HCT116 (cell line): ENCODE results near the gene CFB. TPM values are rescaled to one million over a fixed set of nuclear protein-coding genes. Genes with fewer than 3 reads are reported as not detected.
"Not testable (repeated sequence)": the region's sequence is repeated elsewhere in the genome, so short reads cannot be mapped to it uniquely, and the experiment has no call there.

Source experiments
- ATAC-seq: fragments of 200-7000 bp; cut with Tn5 transposase; 2 replicates; pipeline ENCODE4 v1.9.1; 2020; ENCODE audit warnings: mild to moderate bottlenecking, moderate library complexity
- BruUV-seq: library from RNA; stranded (reverse); fragments of 400-500 nt; replicated peaks from 2 replicates; lab custom pipeline; 2021; lab: Mats Ljungman, UMichigan
- CTCF ChIA-PET: fragments of 300-600 bp; sonication (Branson Sonifier 250); formaldehyde crosslinking; loops from one replicate; lab custom pipeline; 2021; ENCODE audit warnings: antibody characterized with exemption; lab: Charles Lee
- POLR2A ChIA-PET: fragments of 300-600, 350-600 bp; sonication (Branson Sonifier 250); formaldehyde crosslinking; loops from one replicate; lab custom pipeline; 2021; ENCODE audit warnings: antibody characterized with exemption; lab: Charles Lee
- RAD21 ChIA-PET, 2 experiments: fragments of 300-600 bp; sonication (Branson Sonifier 250); formaldehyde crosslinking; loops; one replicate each; lab custom pipeline; 2023; ENCODE audit warnings: low total read pairs in 2 of 2; ENCODE audit not compliant: uncharacterized antibody in 2 of 2, unreplicated experiment in 2 of 2, low non-redundant PET in 1 of 2; lab: Charles Lee
- DNase-seq: peaks from one replicate; pipeline ENCODE4 v3.0.0-alpha.2; 2010; ENCODE audit warnings: low read depth, low spot score
- H2AFZ ChIP-seq: fragments of 200-600 bp; shearing (Covaris generic), sonication (generic); 2 replicates; pipeline ENCODE4 v1.6.1; 2017; ENCODE audit warnings: low read depth, mixed run types, mixed read lengths, antibody characterized with exemption, low read length; ENCODE audit not compliant: poor library complexity, severe bottlenecking
- H3K27ac ChIP-seq: 2 replicates; pipeline ENCODE4 v1.5.1; 2012; ENCODE audit warnings: low read depth, low read length
- H3K27me3 ChIP-seq: fragments of 200-600 bp; sonication (generic); 2 replicates; pipeline ENCODE4 v1.6.1; 2016; ENCODE audit warnings: mixed run types, low read length, mixed read lengths; ENCODE audit not compliant: insufficient read depth
- H3K36me3 ChIP-seq, 2 experiments: fragments of 200-500 bp in 1 of 2; fragments of 200-600 bp in 1 of 2; sonication (Bioruptor generic) in 1 of 2; sonication (generic) in 1 of 2; 2 replicates each; pipeline versions ENCODE4 v1.5.1 to v1.6.1; 2014 to 2016; ENCODE audit warnings: low read length in 2 of 2, inconsistent platforms in 1 of 2, mixed read lengths in 1 of 2, mixed run types in 1 of 2; ENCODE audit not compliant: insufficient read depth in 2 of 2, control insufficient read depth in 1 of 2
- H3K4me1 ChIP-seq, 2 experiments: fragments of 200-600 bp in 1 of 2; sonication (generic) in 1 of 2; 2 replicates each; pipeline versions ENCODE4 v1.5.1 to v1.6.1; 2012 to 2017; ENCODE audit warnings: low read length in 2 of 2, inconsistent platforms in 1 of 2, mild to moderate bottlenecking in 1 of 2, mixed read lengths in 1 of 2, mixed run types in 1 of 2, moderate library complexity in 1 of 2; ENCODE audit not compliant: insufficient read depth in 2 of 2, control insufficient read depth in 1 of 2
- H3K4me2 ChIP-seq: fragments of 200-600 bp; sonication (generic); 2 replicates; pipeline ENCODE4 v1.6.1; 2017; ENCODE audit warnings: mixed run types, low read length, mixed read lengths
- H3K4me3 ChIP-seq, 2 experiments: fragments of 200-600 bp in 1 of 2; sonication (generic) in 1 of 2; replicated peaks in 1 of 2; 2 replicates each; pipeline ENCODE4 v1.5.1; 2011 to 2016; ENCODE audit warnings: low read length in 2 of 2, control low read depth in 1 of 2, low read depth in 1 of 2, mild to moderate bottlenecking in 1 of 2, mixed read lengths in 1 of 2, mixed run types in 1 of 2
- H3K79me2 ChIP-seq: fragments of 200-600 bp; sonication (generic); 2 replicates; pipeline ENCODE4 v1.6.1; 2017; ENCODE audit warnings: mild to moderate bottlenecking, mixed run types, low read length, moderate library complexity, mixed read lengths; ENCODE audit not compliant: insufficient read depth
- H3K9ac ChIP-seq: fragments of 200-600 bp; sonication (generic); 2 replicates; pipeline ENCODE4 v1.6.1; 2016; ENCODE audit warnings: low read length, mixed read lengths
- H3K9me2 ChIP-seq: fragments of 200-600 bp; sonication (generic), shearing (Covaris generic); 2 replicates; pipeline ENCODE4 v1.6.1; 2017; ENCODE audit warnings: mixed run types, mild to moderate bottlenecking, moderate library complexity; ENCODE audit not compliant: insufficient read depth
- H3K9me3 ChIP-seq, 2 experiments: fragments of 200-500 bp in 1 of 2; fragments of 200-600 bp in 1 of 2; sonication (Bioruptor generic) in 1 of 2; sonication (generic) in 1 of 2; 2 replicates each; pipeline ENCODE4 v1.6.1; 2014 to 2017; ENCODE audit warnings: low read length in 2 of 2, mixed read lengths in 2 of 2, inconsistent platforms in 1 of 2, low read depth in 1 of 2, mild to moderate bottlenecking in 1 of 2, mixed run types in 1 of 2, moderate library complexity in 1 of 2; ENCODE audit not compliant: control insufficient read depth in 1 of 2, insufficient read depth in 1 of 2
- H4K20me1 ChIP-seq: fragments of 200-600 bp; sonication (generic), shearing (Covaris generic); 2 replicates; pipeline ENCODE4 v1.6.1; 2017; ENCODE audit warnings: mixed run types, mild to moderate bottlenecking, moderate library complexity; ENCODE audit not compliant: insufficient read depth
- CBX3 ChIP-seq: IDR thresholded peaks from 2 replicates; pipeline ENCODE4 v1.6.1; 2012; ENCODE audit warnings: low read depth
- CTCF ChIP-seq, 3 experiments: fragments of 200-600 bp in 1 of 3; sonication (generic) in 1 of 3; IDR thresholded peaks in 2 of 3; conservative IDR thresholded peaks in 1 of 3; 2 replicates each; pipeline ENCODE4 v1.5.1; 2012 to 2017; ENCODE audit warnings: low read depth in 2 of 3, low read length in 2 of 3, antibody characterized with exemption in 1 of 3, borderline replicate concordance in 1 of 3, control low read depth in 1 of 3, mild to moderate bottlenecking in 1 of 3, mixed read lengths in 1 of 3, mixed run types in 1 of 3, moderate library complexity in 1 of 3; ENCODE audit not compliant: insufficient read depth in 1 of 3
- EGR1 ChIP-seq: IDR thresholded peaks from 2 replicates; pipeline ENCODE4 v1.6.1; 2012; ENCODE audit warnings: low read depth
- ELF1 ChIP-seq: IDR thresholded peaks from 2 replicates; pipeline ENCODE4 v1.6.1; 2012; ENCODE audit warnings: low read depth, borderline replicate concordance
- EZH2 ChIP-seq: fragments of 200-600 bp; sonication (generic); IDR thresholded peaks from 2 replicates; pipeline ENCODE4 v1.6.1; 2017; ENCODE audit warnings: antibody characterized with exemption, mixed run types
- FOSL1 ChIP-seq: IDR thresholded peaks from 2 replicates; pipeline ENCODE4 v1.6.1; 2012; ENCODE audit warnings: low read depth
- JUND ChIP-seq: IDR thresholded peaks from 2 replicates; pipeline ENCODE4 v1.6.1; 2012
- MAX ChIP-seq: IDR thresholded peaks from 2 replicates; pipeline ENCODE4 v1.6.1; 2012
- POLR2A ChIP-seq: IDR thresholded peaks from 2 replicates; pipeline ENCODE4 v1.7.0; 2011; ENCODE audit warnings: borderline replicate concordance; ENCODE audit not compliant: insufficient read depth, insufficient read length; ENCODE audit errors: extremely low read depth
- POLR2AphosphoS5 ChIP-seq: IDR thresholded peaks from 2 replicates; pipeline ENCODE4 v1.6.1; 2011; ENCODE audit warnings: mild to moderate bottlenecking, low read depth, low read length, moderate library complexity
- SIN3A ChIP-seq: IDR thresholded peaks from 2 replicates; pipeline ENCODE4 v1.6.1; 2012; ENCODE audit warnings: low read depth
- SP1 ChIP-seq: IDR thresholded peaks from 2 replicates; pipeline ENCODE4 v1.6.1; 2012; ENCODE audit warnings: low read depth
- TCF7L2 ChIP-seq: IDR thresholded peaks from 2 replicates; pipeline ENCODE4 v1.7.0; 2011; ENCODE audit warnings: borderline replicate concordance, inconsistent platforms; ENCODE audit not compliant: insufficient read depth, insufficient read length; ENCODE audit errors: extremely low read depth
- ZBTB33 ChIP-seq: IDR thresholded peaks from 2 replicates; pipeline ENCODE4 v1.6.1; 2011; ENCODE audit warnings: mild to moderate bottlenecking, low read length, moderate library complexity; ENCODE audit not compliant: insufficient replicate concordance; ENCODE audit errors: extremely low read depth
- ZFX ChIP-seq: fragments of 450-650 bp; IDR thresholded peaks from 2 replicates; pipeline ENCODE4 v1.6.1; 2017
- ZNF274 ChIP-seq: fragments of 200-500 bp; sonication (Bioruptor generic); IDR thresholded peaks from 2 replicates; pipeline ENCODE4 v1.6.1; 2014; ENCODE audit warnings: mild to moderate bottlenecking, low read depth, low read length, inconsistent platforms
- intact Hi-C: fragments of 100-400 bp; cut with micrococcal nuclease; formaldehyde crosslinking; loops from 2 replicates; pipeline ENCODE4 v1.10.0; 2022
- total RNA-seq: library from RNA; stranded (reverse); gene quantifications from one replicate; pipeline ENCODE4 v1.2.1, GENCODE V29; 2021; ENCODE audit not compliant: unreplicated experiment

CFB gene
- total RNA-seq, 1 experiment from 2014 or later, result 1.5 TPM

GRCh38 chr6:31930962-31931361, 14.9 kb upstream of the CFB start:
- no peak for DNase-seq
- no peaks in the 10 kb centered on the region for H4K20me1 ChIP-seq
- H3K9ac ChIP-seq, result no peak overlapping the region
- no peaks in the 10 kb centered on the region for H3K9me2 ChIP-seq
- H3K9me3 ChIP-seq, result no peaks in the 10 kb centered on the region
- H3K4me2 ChIP-seq, result no peak overlapping the region
- H3K79me2 ChIP-seq, result no peaks in the 10 kb centered on the region
- CTCF ChIA-PET, result no interaction called here
- RAD21 ChIA-PET, result no interaction called here
- no peaks in the 10 kb centered on the region for H3K36me3 ChIP-seq
- POLR2A ChIA-PET, result no interaction called here
- BruUV-seq, result no TSS peak
- no peaks in the 10 kb centered on the region for H3K27me3 ChIP-seq
- no peak for ATAC-seq
- TF ChIP-seq ELF1 (no peak), FOSL1 (no peak), CTCF (IDR thresholded peaks at IDR 0.05 in 2 of 3, conservative IDR thresholded peaks at IDR 0.05 in 1 of 3; ENCODE audit: borderline replicate concordance in 1 of 3, insufficient read depth in 1 of 3, low read depth in 2 of 3, low read length in 2 of 3) (no peak), ZBTB33 (no peak), POLR2A (no peak), MAX (no peak), ZNF274 (no peak), POLR2AphosphoS5 (no peak), JUND (no peak), EZH2 (no peak), EGR1 (no peak), ZFX (no peak), CBX3 (no peak), SP1 (no peak), TCF7L2 (no peak), SIN3A (no peak)
- H3K4me1 ChIP-seq, result peaks cover 0 to 3% of the 10 kb centered on the region in 2 experiments; a peak in 2 of 4 replicates
- H2AFZ ChIP-seq, result no peak overlapping the region
- no peak overlapping the region for H3K27ac ChIP-seq
- no peak overlapping the region for H3K4me3 ChIP-seq
- intact Hi-C loops, result no loop called here

- H4K20me1 ChIP-seq, ATAC-seq, H3K9me2 ChIP-seq, H3K9ac ChIP-seq, H3K79me2 ChIP-seq, DNase-seq, intact Hi-C loops, H2AFZ ChIP-seq, H3K9me3 ChIP-seq, BruUV-seq, RAD21 ChIA-PET, CTCF ChIA-PET, H3K36me3 ChIP-seq, POLR2A ChIA-PET, H3K4me1 ChIP-seq, H3K27ac ChIP-seq, H3K4me3 ChIP-seq, H3K4me2 ChIP-seq, H3K27me3 ChIP-seq: not testable (repeated sequence)
These were observed 13.8 kb upstream of the CFB start for GRCh38 chr6:31932137-31932536.
